HG02571 (cell line): ENCODE data around the gene VSIG10L.
A peak's percentile ranks its signal among the peaks of the same experiment; 100 is the strongest.

Experiments used
- ATAC-seq: cut with Tn5 transposase; IDR thresholded peaks from one replicate; pipeline ENCODE4 v1.9.1; 2021; ENCODE audit warnings: mild to moderate bottlenecking, moderate library complexity; ENCODE audit not compliant: unreplicated experiment

The VSIG10L gene

GRCh38 chr19:51339313-51339686 lies 2.6 kb downstream of the VSIG10L start:
- no peak for ATAC-seq

GRCh38 chr19:51338563-51339312 lies 3.2 kb downstream of the VSIG10L start:
- peak; percentile 50 for ATAC-seq

GRCh38 chr19:51337861-51338562 lies 3.9 kb downstream of the VSIG10L start:
- ATAC-seq = no peak

GRCh38 chr19:51337141-51337860 lies 4.6 kb downstream of the VSIG10L start:
- ATAC-seq = no peak

GRCh38 chr19:51333836-51334460 lies 8.0 kb downstream of the VSIG10L start:
- ATAC-seq = no peak

- no peak for ATAC-seq
Observed at GRCh38 chr19:51331716-51332115, 10.2 kb downstream of the VSIG10L start.

GRCh38 chr19:51331193-51331592 lies 10.7 kb downstream of the VSIG10L start:
- no peak for ATAC-seq

- ATAC-seq = no peak
Observed at GRCh38 chr19:51330366-51330765, 11.6 kb downstream of the VSIG10L start.

- ATAC-seq = no peak
Observed at GRCh38 chr19:51329411-51329810, 12.5 kb downstream of the VSIG10L start.

- ATAC-seq = no peak
Observed at GRCh38 chr19:51327066-51328001, 14.6 kb downstream of the VSIG10L start.

GRCh38 chr19:51326216-51327065 lies 15.5 kb downstream of the VSIG10L start:
- no peak for ATAC-seq

- ATAC-seq = no peak
Observed at GRCh38 chr19:51325161-51325976, 16.6 kb downstream of the VSIG10L start.

GRCh38 chr19:51324167-51324481 lies 17.8 kb downstream of the VSIG10L start:
- ATAC-seq = no peak

GRCh38 chr19:51323481-51324166 lies 18.3 kb downstream of the VSIG10L start:
- no peak for ATAC-seq

- no peak for ATAC-seq
Observed at GRCh38 chr19:51321799-51322198, 20.1 kb downstream of the VSIG10L start.

- ATAC-seq = no peak
Observed at GRCh38 chr19:51320280-51320657, 21.7 kb downstream of the VSIG10L start.

GRCh38 chr19:51319649-51320279 lies 22.2 kb downstream of the VSIG10L start:
- ATAC-seq = no peak
